GM18507 (cell line): ENCODE data around the gene PTMA.
"Not testable (repeated sequence)": the region's sequence is repeated elsewhere in the genome, so short reads cannot be mapped to it uniquely, and the experiment has no call there.

Experiments
- DNase-seq: peaks from one replicate; pipeline ENCODE4 v3.0.0; 2011; ENCODE audit warnings: low read depth; ENCODE audit not compliant: insufficient read length; ENCODE audit errors: extremely low spot score
- FAIRE-seq: peaks from 2 replicates; lab custom pipeline; 2011; peaks lifted over from hg19 to GRCh38; lab: Jason Lieb, UNC

The PTMA gene

GRCh38 chr2:231689124-231689893 is 19.0 kb upstream of the PTMA start:
- no peak for DNase-seq

GRCh38 chr2:231691251-231691772 is 17.0 kb upstream of the PTMA start:
- DNase-seq (no peak), FAIRE-seq (no peak)

More at GRCh38 chr2:231689124-231689893, 19.0 kb upstream of the PTMA start:
- FAIRE-seq, result no peak

- no peak for DNase-seq
- no peak for FAIRE-seq
Observed at GRCh38 chr2:231692847-231693246, 15.5 kb upstream of the PTMA start.

- FAIRE-seq, result no peak
- DNase-seq, result no peak
Observed at GRCh38 chr2:231693956-231694355, 14.4 kb upstream of the PTMA start.

- no peak for DNase-seq
- no peak for FAIRE-seq
Observed at GRCh38 chr2:231696004-231696367, 12.3 kb upstream of the PTMA start.

- DNase-seq (no peak), FAIRE-seq (no peak)
Observed at GRCh38 chr2:231699006-231699405, 9.3 kb upstream of the PTMA start.

- DNase-seq (no peak), FAIRE-seq (no peak)
Observed at GRCh38 chr2:231701456-231702373, 6.6 kb upstream of the PTMA start.

- FAIRE-seq, result no peak
- no peak for DNase-seq
Observed at GRCh38 chr2:231704017-231704416, 4.3 kb upstream of the PTMA start.

- DNase-seq, result peak; percentile 85
- FAIRE-seq, result peak; percentile 96
Observed at GRCh38 chr2:231706731-231707624, 1.3 kb upstream of the PTMA start.

- FAIRE-seq, result no peak
- DNase-seq, result no peak
Observed at GRCh38 chr2:231707625-231707926, 749 bp upstream of the PTMA start.

- DNase-seq, result no peak
- no peak for FAIRE-seq
Observed at GRCh38 chr2:231708773-231709635, 679 bp downstream of the PTMA start.

GRCh38 chr2:231709636-231709980 is 1.3 kb downstream of the PTMA start:
- FAIRE-seq (no peak), DNase-seq (no peak)

- peak; percentile 66 for DNase-seq
Observed at GRCh38 chr2:231709981-231710798, 1.9 kb downstream of the PTMA start.

GRCh38 chr2:231710799-231711676 is 2.7 kb downstream of the PTMA start:
- DNase-seq, result no peak
- no peak for FAIRE-seq

More at GRCh38 chr2:231709981-231710798, 1.9 kb downstream of the PTMA start:
- FAIRE-seq, result peak; percentile 62

- FAIRE-seq, result no peak
Observed at GRCh38 chr2:231711677-231712450, 3.5 kb downstream of the PTMA start.

GRCh38 chr2:231712451-231713021 is 4.2 kb downstream of the PTMA start:
- not testable (repeated sequence) for DNase-seq

More at GRCh38 chr2:231711677-231712450, 3.5 kb downstream of the PTMA start:
- no peak for DNase-seq

More at GRCh38 chr2:231712451-231713021, 4.2 kb downstream of the PTMA start:
- not testable (repeated sequence) for FAIRE-seq
